Kidney glomerular epithelial cell (primary cell): ENCODE data around the gene RASSF7.
A peak's percentile ranks its signal among the peaks of the same experiment; 100 is the strongest.

Experiments used
- DNase-seq: peaks from one replicate; lab custom pipeline; 2025; lab: John Stamatoyannopoulos, UW

Gene RASSF7

DNA sequence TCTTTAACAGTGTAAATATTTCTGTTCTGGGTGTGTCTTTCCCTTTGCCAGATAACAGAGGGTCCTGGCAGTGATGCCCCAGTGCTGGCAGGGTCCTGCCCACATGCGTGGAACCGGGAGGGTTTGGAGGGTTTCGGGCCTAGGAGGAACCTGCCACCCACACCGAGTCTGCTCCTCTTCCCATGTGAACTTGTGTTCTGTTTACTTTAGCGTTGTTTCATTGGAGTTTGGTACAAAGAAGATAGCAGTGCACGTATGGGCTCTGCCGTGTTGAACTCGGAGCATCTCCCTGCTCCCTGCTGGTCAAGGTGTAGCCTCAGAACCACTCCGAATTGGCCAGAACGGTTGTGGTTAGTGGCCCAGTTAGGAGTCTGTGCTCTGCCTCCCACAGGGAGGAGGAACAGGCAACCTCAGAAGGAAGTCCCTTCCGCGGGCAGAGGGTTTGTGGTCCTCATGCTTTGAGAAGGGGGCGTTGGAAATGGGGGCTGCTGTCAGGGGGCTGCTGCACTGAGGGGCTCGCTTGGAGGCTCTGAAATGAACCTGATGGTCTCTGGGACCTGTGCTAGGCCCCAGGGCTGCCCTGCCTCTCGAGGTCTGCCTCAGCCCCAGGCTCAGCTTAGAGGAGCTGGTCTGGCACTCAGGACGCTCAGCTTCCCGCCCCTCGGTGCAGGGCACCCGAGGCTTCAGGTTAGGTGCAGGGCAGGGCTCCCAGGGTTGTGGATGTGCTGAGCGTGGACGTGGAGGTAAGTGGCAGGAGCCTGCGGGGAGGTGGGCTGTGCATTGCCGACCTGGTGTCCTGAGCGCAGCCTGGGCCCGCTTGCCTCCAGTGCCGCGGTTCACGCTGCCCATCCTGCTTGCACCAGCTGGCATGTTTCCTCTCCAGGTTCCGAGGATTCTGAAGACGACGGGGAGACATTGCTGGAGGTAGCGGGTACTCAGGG is 25.9 kb downstream of the RASSF7 start:
- no peak for DNase-seq

DNA sequence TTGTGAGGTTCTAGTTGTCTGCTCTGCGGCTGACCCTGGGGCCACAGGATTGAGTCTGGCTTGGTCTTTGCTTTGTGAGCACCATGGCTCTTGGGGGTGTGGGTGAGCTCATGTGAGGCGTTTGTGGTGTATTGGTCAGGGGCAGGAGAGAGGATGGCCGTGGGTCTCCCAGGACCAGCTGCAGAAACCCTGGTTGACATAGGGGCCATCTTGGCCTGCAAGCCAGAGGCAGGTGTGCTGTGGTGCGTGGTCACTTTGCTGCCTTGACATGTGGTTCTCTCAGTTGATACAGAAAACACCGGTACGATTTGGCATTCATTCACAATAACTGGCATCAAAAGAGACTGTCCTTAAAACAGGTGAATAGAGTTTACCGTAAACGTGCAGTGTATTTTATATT is 26.8 kb downstream of the RASSF7 start:
- DNase-seq = no peak

DNA sequence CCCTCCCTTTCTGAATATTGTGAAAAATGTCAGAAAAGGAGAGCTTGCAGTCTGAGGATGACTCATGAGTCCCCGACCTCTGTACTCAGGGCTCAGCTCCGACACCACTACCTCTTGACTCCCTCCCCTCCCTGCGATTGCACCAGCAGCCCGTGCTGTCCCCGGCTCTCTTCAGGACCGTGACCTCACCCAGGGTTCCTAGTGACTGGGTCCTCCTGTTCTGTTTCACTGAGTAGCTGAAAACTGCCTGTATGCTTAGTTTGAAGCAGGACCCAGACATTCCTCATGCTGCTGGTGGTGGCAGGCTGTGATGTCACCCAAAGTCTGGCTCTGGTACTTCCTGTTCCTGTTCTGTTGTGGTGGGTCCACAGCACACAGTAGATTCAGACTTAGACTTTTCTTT is 27.2 kb downstream of the RASSF7 start:
- peak; percentile 55 for DNase-seq

DNA sequence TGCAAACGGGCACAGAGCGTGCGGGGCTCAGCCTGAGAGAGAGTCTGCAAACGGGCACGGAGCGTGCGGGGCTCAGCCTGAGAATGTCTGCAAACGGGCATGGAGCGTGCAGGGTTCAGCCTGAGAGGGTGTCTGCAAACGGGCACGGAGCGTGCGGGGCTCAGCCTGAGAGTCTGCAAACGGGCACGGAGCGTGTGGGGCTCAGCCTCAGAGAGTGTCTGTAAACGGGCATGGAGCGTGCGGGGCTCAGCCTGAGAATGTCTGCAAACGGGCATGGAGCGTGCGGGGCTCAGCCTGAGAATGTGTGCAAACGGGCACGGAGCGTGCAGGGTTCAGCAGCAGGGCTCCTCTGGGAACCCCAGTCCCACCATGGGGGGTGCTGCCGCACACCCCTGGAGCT is 29.0 kb downstream of the RASSF7 start:
- no peak for DNase-seq

DNA sequence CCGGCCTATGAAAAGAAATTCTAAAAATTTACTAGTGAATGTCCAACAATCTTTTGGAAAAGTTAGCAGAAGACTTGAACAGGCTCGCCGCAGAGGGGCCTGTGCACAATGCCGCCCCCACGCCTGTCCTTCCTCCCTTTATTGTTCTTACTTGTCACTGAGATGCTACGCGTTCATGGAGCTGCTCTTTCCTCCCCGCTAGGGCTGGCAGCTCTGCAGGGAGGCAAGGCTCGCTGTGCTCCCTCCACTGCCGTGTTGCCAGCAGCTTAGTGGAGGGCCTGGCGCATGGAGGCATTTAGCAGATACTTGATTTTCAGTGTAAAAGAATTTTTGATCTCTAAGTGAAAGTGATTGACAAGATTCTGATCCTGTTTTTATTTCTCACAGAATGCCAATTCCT is 30.2 kb downstream of the RASSF7 start:
- DNase-seq = no peak

DNA sequence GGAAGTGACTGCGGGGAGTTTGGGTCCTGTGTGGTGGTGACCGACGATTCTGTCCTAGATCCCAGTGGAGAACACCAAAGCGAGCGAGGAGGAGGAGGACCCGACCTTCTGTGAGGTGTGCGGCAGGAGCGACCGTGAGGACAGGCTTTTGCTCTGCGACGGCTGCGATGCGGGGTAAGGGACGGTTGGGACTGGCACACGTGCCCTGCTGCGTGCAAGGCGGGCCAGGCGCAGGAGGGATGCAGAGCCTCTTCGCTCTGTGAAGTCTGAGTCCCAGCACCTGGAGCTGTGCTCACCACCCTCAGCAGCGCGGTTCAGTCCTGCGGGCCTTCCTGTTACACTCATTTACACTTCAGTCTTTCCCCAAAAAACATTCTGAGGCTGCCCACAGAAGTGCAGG is 31.7 kb downstream of the RASSF7 start:
- no peak for DNase-seq

DNA sequence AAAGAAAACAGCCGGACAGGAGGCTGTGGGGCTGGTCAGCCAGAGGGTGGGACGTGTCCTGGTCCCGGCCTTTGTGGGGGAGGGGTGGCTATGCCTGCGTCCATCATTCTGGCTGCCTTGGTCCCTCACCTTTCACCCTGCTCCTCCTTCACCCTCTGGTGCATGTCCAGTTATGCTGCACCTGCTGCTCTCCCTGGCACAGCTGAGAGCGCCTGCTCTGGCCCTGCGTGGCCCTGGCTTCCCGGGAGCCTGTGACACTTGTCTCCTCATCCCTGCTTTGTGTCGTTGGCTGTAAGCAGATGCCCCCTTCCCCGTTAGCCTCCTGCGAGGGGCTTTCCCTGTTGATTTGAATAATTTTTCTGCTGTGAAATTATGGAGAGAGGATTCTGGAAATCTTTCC is 32.1 kb downstream of the RASSF7 start:
- no peak for DNase-seq

DNA sequence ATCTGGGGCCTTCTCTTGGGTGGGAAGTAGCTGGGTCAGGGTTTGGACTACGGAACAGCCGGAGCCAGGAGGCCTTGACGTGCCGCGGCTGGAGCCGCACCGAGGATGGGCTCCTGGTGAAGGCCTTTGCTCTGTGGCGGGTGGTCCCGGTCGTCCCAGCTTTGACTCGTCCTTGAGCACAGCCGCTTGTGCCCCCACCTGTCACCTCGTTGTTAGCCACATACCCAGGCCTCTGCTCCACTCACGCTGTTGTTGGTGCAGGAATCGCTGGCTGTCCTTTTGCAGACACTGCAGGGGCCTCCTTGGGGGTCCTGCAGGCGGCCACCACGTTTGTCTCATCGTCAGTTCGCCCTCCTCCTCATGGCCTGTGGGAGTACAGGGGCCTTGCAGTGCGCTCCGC is 32.6 kb downstream of the RASSF7 start:
- DNase-seq = no peak

DNA sequence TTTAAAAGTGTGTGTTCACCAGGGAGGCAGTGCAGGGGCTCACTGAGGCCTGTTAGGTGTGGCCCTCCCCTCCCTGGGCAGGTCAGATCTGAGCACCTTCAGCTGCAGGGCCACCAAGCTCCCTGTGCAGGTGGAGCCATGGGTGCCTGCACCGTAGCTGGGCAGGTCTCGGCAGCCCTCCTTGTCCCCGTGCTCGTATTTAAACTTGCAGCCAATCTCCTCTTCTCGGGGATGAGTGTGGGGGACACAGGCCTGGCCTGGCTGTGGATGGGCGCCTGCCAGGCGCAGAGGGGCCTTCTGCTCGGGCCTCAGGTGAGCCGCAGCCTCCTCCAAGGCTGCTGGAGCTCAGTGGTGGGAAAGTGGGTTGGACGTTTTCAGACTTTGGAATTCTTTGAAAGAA is 34.6 kb downstream of the RASSF7 start:
- DNase-seq = no peak

DNA sequence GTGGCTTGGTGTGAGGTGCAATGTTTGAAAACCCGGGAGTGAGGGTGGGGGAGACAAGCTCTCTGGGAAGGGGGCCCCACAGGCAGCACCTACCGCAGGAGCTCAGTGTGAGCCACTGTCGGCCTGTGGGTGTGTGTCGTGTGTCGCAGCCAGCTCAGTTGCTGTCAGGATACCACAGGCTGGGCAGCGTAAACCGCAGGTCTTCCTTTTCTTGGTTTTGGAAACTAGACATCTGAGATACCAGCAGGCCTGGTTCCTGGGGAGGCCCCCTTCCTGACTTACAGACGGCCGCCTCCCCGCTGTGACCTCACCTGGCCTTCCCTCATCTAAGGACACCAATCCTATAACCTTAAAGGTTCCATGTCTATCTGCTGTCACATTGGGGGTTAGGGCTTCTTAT is 35.6 kb downstream of the RASSF7 start:
- no peak for DNase-seq

DNA sequence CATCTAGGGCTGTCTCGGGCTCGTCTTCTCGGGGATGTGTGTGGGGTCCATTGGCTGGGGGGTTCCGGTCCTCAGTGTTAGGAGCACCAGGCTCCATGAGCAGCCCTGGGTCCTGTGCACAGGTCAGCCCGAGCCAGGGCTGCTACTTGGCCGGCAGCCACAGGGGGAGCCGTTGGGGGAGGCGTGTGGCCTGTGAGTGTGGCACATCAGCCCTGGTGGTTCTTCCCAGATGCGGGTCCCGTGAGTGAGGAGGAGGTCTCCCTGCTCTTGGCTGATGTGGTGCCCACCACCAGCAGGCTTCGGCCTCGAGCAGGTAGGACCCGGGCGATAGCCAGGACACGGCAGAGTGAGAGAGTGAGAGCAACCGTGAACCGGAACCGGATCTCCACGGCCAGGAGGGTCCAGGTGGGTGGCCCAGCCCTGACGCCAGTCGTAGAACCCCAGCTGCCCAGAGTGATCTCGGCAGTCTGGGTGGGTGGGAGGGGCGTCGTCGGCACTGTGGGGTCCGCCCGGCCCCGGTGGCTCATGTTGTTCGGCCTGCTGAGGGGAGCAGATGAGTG is 36.5 kb downstream of the RASSF7 start:
- DNase-seq = no peak

DNA sequence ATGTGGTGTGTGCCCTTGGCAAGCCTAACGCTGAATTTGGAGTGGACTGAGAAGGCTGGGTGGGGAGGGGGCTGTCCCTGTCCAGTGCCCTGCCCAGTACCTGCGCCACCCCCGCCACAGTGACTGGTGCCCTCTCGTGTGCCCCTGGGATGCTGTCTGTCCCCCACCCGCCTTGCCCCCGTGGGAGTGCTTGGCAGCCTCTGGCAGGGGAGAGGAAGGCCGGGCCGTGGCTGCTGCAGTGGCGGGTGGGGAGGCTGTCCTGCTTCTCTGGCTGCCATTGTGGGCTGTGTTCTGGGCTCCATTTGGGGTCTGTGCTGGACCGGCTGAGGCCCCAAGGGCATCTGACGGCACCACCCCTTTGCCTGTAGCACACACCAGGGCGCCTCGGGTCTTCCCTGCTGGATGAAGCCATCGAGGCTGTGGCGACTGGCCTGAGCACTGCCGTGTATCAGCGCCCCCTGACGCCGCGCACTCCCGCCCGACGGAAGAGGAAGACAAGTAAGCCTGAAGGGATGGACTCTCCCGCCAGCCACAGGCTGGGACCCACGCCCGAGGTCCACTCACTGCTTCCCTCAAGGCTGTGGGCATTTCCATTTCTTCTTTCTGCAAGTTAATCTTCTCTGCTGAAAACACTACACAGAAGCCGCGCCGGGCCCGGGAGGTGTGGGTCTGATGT is 37.4 kb downstream of the RASSF7 start:
- no peak for DNase-seq

DNA sequence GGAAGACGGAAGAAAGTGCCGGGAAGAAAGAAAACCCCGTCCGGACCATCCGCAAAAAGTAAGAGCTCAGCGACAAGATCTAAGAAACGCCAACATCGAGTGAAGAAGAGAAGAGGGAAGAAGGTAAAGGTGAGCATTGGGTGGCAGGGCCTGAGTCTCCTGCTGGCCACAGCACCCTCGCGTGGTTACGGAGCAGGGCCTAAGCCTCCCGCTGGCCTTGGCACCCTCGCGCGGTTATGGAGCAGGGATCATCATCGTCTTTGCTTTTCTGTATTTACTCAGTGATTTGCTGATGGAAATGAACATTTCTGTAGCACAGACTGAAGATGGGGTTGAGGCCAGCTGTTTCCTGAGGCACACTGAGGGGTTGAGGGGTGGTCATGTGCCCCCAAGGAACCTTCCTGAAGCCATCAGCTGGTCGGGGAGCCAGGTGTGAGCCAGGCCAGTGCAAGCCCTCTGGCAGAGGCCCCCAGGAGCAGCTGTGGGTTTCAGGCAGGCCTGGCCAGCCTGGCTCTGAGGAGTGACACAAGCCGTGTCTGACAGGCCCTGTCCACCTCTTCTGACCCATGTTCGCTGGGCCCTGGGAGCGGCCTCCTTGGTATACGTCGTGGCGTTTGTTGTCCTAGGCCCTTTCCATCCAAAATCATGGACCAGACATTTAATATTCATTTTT is 40.9 kb downstream of the RASSF7 start:
- DNase-seq = no peak

DNA sequence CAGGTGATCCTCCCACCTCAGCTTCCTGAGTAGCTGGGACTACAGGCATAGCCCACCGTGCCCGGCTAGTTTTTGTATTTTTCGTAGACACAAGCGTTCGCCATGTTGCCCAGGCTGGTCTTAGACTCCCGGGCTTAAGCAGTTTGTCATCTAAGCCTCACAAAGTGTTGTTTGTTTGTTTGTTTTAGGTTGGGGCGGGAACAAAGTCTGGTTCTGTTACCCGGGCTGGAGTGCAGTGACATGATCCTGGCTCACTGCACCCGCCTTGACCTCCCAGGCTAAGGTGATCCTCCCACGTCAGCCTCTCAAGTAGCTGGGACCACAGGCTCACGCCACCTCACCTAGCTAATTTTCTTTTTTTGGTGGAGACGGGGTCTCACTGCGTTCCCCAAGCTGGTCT is 42.4 kb downstream of the RASSF7 start:
- no peak for DNase-seq

DNA sequence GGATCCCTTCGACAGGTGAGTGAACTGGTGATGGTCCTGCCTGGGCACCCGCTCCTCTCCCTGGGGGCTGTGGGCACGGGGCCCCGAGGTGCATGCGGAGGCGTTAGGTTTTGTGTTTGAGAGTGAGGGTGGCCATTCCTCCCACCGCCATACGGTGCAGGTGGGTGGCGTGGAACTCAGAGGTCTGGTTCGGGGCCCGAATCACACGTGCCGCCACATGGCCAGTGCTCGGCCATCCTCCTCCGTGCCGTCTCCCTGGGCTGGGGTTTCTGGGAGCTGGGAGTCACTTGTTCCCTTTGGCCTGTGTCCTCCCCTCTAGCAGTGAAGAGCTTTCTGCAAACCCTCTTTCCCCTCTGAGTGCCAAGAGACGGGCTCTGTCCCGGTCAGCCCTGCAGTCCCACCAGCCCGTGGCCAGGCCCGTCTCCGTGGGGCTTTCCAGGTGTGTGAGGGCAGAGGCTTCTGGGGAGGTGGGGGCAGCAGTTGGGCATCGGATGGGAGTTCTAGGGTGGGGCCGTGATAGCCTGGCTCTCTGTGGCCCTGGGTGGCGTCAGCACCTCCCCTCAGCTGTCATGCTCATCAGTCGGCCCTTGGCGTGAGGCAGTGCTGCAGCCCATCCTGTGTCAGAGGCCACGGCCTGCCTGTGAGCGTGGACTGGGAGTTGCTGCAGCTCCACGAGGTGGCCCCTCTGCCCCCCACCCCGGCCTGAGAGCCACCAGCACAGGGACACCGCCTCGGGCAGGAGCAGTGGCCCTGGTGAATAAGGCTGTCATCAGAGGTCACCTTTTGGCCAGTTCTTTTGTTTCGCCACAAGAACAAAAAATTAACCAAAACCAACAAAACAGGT is 44.7 kb downstream of the RASSF7 start:
- DNase-seq = no peak

DNA sequence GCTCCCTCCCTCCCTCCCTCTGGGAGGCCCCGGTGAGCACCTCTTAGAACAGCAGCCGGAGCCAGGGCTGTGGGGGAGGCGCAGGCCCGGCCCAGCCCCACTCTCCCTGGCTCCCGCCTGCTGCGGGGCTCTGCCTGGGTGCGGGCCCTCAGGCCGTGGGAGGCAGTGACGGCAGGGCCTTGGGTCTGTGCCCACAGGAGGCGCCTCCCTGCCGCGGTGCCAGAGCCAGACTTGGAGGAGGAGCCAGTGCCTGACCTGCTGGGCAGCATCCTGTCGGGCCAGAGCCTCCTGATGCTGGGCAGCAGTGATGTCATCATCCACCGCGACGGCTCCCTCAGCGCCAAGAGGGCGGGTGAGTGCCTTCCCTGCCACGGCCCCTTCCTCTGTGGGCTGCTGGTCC is 45.5 kb downstream of the RASSF7 start:
- peak; percentile 84 for DNase-seq

DNA sequence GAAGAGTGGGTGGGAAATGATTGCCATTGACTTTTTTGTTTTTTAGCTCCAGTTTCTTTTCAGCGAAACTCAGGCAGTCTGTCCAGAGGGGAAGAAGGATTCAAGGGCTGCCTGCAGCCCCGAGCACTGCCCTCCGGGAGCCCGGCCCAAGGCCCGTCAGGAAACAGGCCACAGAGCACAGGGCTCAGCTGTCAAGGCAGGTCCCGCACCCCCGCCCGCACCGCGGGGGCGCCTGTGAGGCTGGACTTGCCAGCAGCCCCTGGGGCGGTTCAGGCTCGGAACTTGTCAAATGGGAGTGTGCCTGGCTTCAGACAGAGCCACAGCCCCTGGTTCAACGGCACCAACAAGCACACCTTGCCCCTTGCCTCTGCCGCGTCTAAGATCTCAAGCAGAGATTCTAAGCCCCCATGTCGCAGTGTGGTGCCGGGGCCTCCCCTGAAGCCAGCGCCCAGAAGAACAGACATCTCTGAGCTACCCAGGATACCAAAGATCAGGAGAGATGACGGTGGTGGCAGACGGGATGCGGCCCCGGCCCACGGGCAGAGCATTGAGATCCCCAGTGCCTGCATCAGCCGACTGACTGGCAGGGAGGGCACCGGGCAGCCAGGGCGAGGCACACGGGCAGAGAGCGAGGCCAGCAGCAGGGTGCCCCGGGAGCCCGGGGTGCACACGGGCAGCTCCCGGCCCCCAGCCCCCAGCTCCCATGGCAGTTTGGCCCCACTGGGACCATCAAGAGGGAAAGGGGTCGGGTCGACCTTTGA is 46.4 kb downstream of the RASSF7 start:
- no peak for DNase-seq

DNA sequence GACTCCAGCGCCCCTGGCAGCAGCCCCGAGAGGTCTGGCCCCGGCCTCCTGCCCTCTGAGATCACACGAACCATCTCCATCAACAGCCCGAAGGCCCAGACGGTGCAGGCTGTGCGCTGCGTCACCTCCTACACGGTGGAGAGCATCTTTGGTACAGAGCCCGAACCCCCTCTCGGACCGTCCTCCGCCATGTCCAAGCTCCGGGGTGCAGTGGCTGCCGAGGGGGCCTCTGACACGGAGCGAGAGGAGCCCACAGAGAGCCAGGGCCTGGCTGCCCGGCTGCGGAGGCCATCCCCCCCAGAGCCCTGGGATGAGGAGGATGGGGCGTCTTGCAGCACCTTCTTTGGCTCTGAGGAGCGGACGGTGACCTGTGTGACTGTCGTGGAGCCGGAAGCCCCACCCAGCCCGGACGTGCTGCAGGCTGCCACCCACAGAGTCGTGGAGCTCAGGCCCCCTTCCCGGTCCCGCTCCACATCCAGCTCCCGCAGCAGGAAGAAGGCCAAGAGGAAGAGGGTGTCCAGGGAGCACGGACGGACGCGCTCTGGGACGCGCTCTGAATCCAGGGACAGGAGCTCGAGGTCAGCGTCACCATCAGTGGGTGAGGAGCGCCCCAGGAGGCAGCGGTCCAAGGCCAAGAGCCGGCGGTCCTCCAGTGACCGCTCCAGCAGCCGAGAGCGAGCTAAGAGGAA is 47.3 kb downstream of the RASSF7 start:
- DNase-seq = no peak

DNA sequence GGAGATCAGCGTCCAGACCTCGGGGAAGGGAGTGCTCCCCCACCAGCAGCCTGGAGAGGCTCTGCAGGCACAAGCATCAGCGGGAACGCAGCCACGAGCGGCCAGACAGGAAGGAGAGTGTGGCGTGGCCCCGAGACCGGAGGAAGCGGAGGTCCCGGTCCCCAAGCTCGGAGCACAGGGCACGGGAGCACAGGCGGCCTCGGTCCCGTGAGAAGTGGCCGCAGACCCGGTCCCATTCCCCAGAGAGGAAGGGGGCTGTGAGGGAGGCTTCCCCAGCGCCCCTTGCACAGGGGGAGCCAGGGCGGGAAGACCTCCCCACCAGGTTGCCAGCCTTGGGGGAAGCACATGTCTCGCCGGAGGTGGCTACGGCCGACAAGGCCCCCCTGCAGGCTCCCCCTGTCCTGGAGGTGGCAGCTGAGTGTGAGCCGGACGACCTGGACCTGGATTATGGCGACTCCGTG is 48.1 kb downstream of the RASSF7 start:
- no peak for DNase-seq

DNA sequence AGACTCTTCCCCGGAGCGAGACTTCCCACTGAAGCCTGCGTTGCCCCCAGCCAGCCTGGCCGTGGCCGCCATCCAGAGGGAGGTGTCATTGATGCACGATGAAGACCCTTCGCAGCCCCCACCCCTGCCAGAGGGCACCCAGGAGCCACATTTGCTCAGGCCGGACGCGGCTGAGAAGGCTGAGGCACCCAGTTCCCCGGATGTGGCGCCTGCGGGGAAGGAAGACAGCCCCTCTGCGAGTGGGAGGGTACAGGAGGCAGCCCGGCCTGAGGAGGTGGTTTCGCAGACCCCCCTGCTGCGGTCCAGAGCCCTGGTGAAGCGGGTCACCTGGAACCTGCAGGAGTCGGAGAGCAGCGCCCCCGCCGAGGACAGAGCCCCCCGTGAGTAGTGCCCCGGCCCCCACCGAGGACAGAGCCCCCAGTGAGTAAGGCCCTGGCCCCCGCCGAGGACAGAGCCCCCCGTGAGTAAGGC is 48.6 kb downstream of the RASSF7 start:
- no peak for DNase-seq
